ENCODE results near the gene XRCC4. TPM values are rescaled to one million over a fixed set of nuclear protein-coding genes. Genes with fewer than 3 reads are reported as not detected.

The XRCC4 gene
- total and polyA plus RNA-seq, 2 of the 8 experiments (the other 6 are each of a cell fraction or from before 2014, with no cell fraction given) = 3.0 to 8.3 TPM

GRCh38 chr5:83055166-83055565 lies 22.2 kb upstream of the XRCC4 start:
- Histone ChIP-seq H2BK12ac (ENCODE audit: low read depth, low read length) (no peak overlapping the region), H3K79me2 (ENCODE audit: control insufficient read depth in 1 of 2, insufficient read depth in 2 of 2, low read length in 2 of 2) (0 out of 4 replicates have a peak, but pooled peaks cover 0 to 3% of the 10 kb centered on the region in 2 experiments), H3K23ac (ENCODE audit: insufficient read length) (no peak overlapping the region), H3K27me3 (replicated peaks in 1 of 4; ENCODE audit: control insufficient read depth in 3 of 4, extremely low read depth in 1 of 4, insufficient read depth in 3 of 4, low read length in 3 of 4) (no peaks in the 10 kb centered on the region), H3K18ac (ENCODE audit: extremely low read depth, low read length) (no peak overlapping the region), H2BK15ac (ENCODE audit: low read length) (no peak overlapping the region), H3K27ac (ENCODE audit: low read depth, low read length) (no peak overlapping the region), H3K23me2 (ENCODE audit: low read depth, low read length) (no peaks in the 10 kb centered on the region), H3K4me3 (ENCODE audit: extremely low read depth in 1 of 4, insufficient read depth in 2 of 4, low read depth in 3 of 4, low read length in 4 of 4) (no peak overlapping the region), H4K5ac (ENCODE audit: insufficient read length, low read depth, low read length) (no peak overlapping the region), H3K9me3 (ENCODE audit: insufficient read depth in 2 of 2, low read depth in 1 of 2, low read length in 1 of 2) (no peaks in the 10 kb centered on the region), H4K20me1 (replicated peaks in 1 of 2; ENCODE audit: control insufficient read depth in 1 of 2, insufficient read depth in 2 of 2, low read length in 2 of 2) (no peaks in the 10 kb centered on the region), H2AK5ac (ENCODE audit: low read depth, low read length) (no peak overlapping the region), H2BK5ac (ENCODE audit: low read depth, low read length) (no peak overlapping the region), H3K79me1 (ENCODE audit: low read depth, low read length) (no peaks in the 10 kb centered on the region), H3K36me3 (ENCODE audit: control insufficient read depth in 2 of 4, insufficient read depth in 4 of 4, low read length in 3 of 4) (peaks cover 0 to 21% (median 4%) of the 10 kb centered on the region in 4 experiments; a peak in 3 of 8 replicates), H2BK120ac (replicated peaks; ENCODE audit: low read depth, low read length) (no peak overlapping the region), H3K4me2 (ENCODE audit: insufficient read depth in 1 of 2, low read depth in 2 of 2, low read length in 2 of 2) (no peak overlapping the region), H2BK20ac (ENCODE audit: low read length) (no peak overlapping the region), H3K56ac (replicated peaks; ENCODE audit: insufficient read length, low read depth, low read length) (no peak overlapping the region), H4K8ac (ENCODE audit: extremely low read depth, insufficient read depth, low read length) (no peak overlapping the region), H3K4ac (replicated peaks; ENCODE audit: insufficient read length, low read depth, low read length) (no peak overlapping the region), H3K4me1 (replicated peaks in 1 of 4; ENCODE audit: control insufficient read depth in 3 of 4, insufficient read depth in 4 of 4, low read length in 3 of 4) (no peaks in the 10 kb centered on the region), H3K9ac (replicated peaks in 1 of 4; ENCODE audit: extremely low read depth in 1 of 4, low read depth in 3 of 4, low read length in 3 of 4) (no peak overlapping the region), H3K14ac (ENCODE audit: insufficient read length) (no peak overlapping the region), H2AFZ (ENCODE audit: low read length) (no peak overlapping the region), H4K91ac (replicated peaks; ENCODE audit: insufficient read length, low read length) (no peak overlapping the region)
- TF ChIP-seq SIN3A (conservative IDR thresholded peaks at IDR 0.05 in 1 of 2, IDR thresholded peaks at IDR 0.05 in 1 of 2; ENCODE audit: low read depth in 1 of 2, low read length in 2 of 2) (no peak), FOSL1 (IDR thresholded peaks at IDR 0.05; ENCODE audit: insufficient read depth, low read depth, low read length) (no peak)
- 87% methylated on average over 2 of the region's 2 CpGs; no CpG with 5 or more reads in 1 of the 2 experiments for WGBS, 2 experiments (ENCODE audit: extremely low coverage in 1 of 2, insufficient coverage in 1 of 2, insufficient read length in 1 of 2, insufficient replicate concordance in 2 of 2, low coverage in 1 of 2, low lambda C conversion rate in 2 of 2, missing lambda C conversion rate in 1 of 2)
- CTCF ChIA-PET (ENCODE audit: partially characterized antibody) = no interaction called here
- DNase-seq (ENCODE audit: low read depth in 1 of 2, low spot score in 2 of 2) (no peak), FAIRE-seq (no peak)
- POLR2A ChIA-PET (ENCODE audit: partially characterized antibody) = interaction anchor here (1.8 kb wide), 1 partner anchor 11 kb away, joined by 3 read pairs; no protein-coding TSS in a partner anchor
